Stomach (tissue), 9 donors: ENCODE measurements around the gene BOK. TPM values are rescaled to one million over a fixed set of nuclear protein-coding genes. Genes with fewer than 3 reads are reported as not detected.
A peak's percentile ranks its signal among the peaks of the same experiment; 100 is the strongest.

ENCODE experiments used
- DNase-seq, 2 donors: peaks; one replicate each; pipeline versions ENCODE4 v3.0.0 to v3.0.0-alpha.2; 2013 to 2019
- H3K27ac ChIP-seq, 5 donors: fragments of 200-600 bp in 4 of 5; sonication (generic) in 4 of 5; one replicate each; pipeline ENCODE4 v1.5.1; 2013 to 2019; ENCODE audit warnings: mild to moderate bottlenecking in 1 of 5, moderate library complexity in 1 of 5
- H3K27me3 ChIP-seq, 3 donors: fragments of 200-600 bp; sonication (generic); one replicate each; pipeline ENCODE4 v1.5.1; 2017 to 2019; ENCODE audit warnings: mixed run types in 1 of 3
- H3K36me3 ChIP-seq, 4 donors: fragments of 200-600 bp; sonication (generic); 1 replicate in 3 of 4; 2 replicates in 1 of 4; pipeline ENCODE4 v1.5.1; 2016 to 2019
- H3K4me1 ChIP-seq, 4 donors: fragments of 200-600 bp; sonication (generic); one replicate each; pipeline ENCODE4 v1.5.1; 2016 to 2019
- H3K4me3 ChIP-seq, 4 donors: fragments of 200-600 bp; sonication (generic) in 3 of 4; one replicate each; pipeline ENCODE4 v1.5.1; 2016 to 2019; ENCODE audit warnings: mild to moderate bottlenecking in 1 of 4
- H3K9me3 ChIP-seq, 4 donors: fragments of 200-600 bp; sonication (generic); one replicate each; pipeline ENCODE4 v1.5.1; 2016 to 2019
- CTCF ChIP-seq, 7 experiments: fragments of 450-650 bp in 4 of 7; fragments of 200-600 bp in 3 of 7; sonication (generic) in 3 of 7; IDR thresholded peaks; one replicate each; pipeline ENCODE4 v1.5.1; 2016 to 2019; ENCODE audit warnings: antibody characterized with exemption in 7 of 7, control low read depth in 2 of 7, mild to moderate bottlenecking in 1 of 7
- EP300 ChIP-seq: sonication (generic); formaldehyde crosslinking; IDR thresholded peaks from one replicate; pipeline ENCODE4 v1.6.1; 2017; ENCODE audit warnings: antibody characterized with exemption
- POLR2A ChIP-seq, 4 donors: fragments of 450-650 bp; IDR thresholded peaks; one replicate each; pipeline ENCODE4 v1.6.1; 2016; ENCODE audit warnings: antibody characterized with exemption in 4 of 4, control low read depth in 2 of 4, mild to moderate bottlenecking in 1 of 4, moderate library complexity in 1 of 4
- POLR2AphosphoS5 ChIP-seq, 3 donors: sonication (generic); formaldehyde crosslinking; IDR thresholded peaks; one replicate each; pipeline ENCODE4 v1.6.1; 2016; ENCODE audit warnings: antibody characterized with exemption in 3 of 3
- WGBS, 5 donors: extraction: QIAGEN DNeasy Blood & Tissue Kit in 3 of 5; methylation state at CpG; one replicate each; pipeline versions ENCODE4 v1.1.5 to v1.1.7; 2013 to 2018; 5-methylcytosine and 5-hydroxymethylcytosine counted together
- intact Hi-C: fragments of 100-400 bp; cut with DNase I; formaldehyde crosslinking; loops from one replicate; pipeline ENCODE4 v1.15.1; 2023; ENCODE audit warnings: low total_unique reads
- polyA plus RNA-seq, 3 donors: library from polyadenylated mRNA; stranded (reverse); fragments of 200-250 nt; gene quantifications; one replicate each; pipeline ENCODE4 v1.2.3, GENCODE V29; 2013
- total RNA-seq, 5 donors: library from RNA; depleted of rRNA; stranded (reverse); fragments of >200 nt; gene quantifications; one replicate each; pipeline versions ENCODE4 v1.1.0 to v1.2.3, GENCODE V29; 2014 to 2016
- donor health status: healthy with polysubstance abuse.
- donor health status: Bipolar disorder and iron deficiency.
- donor health status: healthy.

The BOK gene
- total and polyA plus RNA-seq, 8 donors: 13.0 to 112 (median 36.1) TPM

GRCh38 chr2:241616168-241617125, 57.9 kb downstream of the BOK start:
- TF ChIP-seq CTCF (IDR thresholded peaks at IDR 0.05): no peak
- peak in 1 of 2 donors; percentile 35 for DNase-seq
- WGBS, 5 donors: 69 to 84% (median 76%) methylated on average over 30 of the region's 30 CpGs
- H3K4me1 ChIP-seq: peaks cover 13 to 46% (median 36%) of the 10 kb centered on the region in 4 donors
- H3K9me3 ChIP-seq: no peaks in the 10 kb centered on the region
- intact Hi-C loops: no loop called here
- peaks cover 0 to 9% (median 3%) of the 10 kb centered on the region in 4 donors for H3K36me3 ChIP-seq
- H3K4me3 ChIP-seq: peak overlapping the region; percentile 26 to 50 (median 38)
- peak overlapping the region; percentile 35 to 72 (median 55) for H3K27ac ChIP-seq
- H3K27me3 ChIP-seq: no peaks in the 10 kb centered on the region

GRCh38 chr2:241617431-241618154, 59.0 kb downstream of the BOK start:
- Histone ChIP-seq H3K4me1 (peaks cover 13 to 42% (median 30%) of the 10 kb centered on the region in 4 donors), H3K36me3 (peaks cover 0 to 9% (median 1%) of the 10 kb centered on the region in 4 donors), H3K27me3 (no peaks in the 10 kb centered on the region), H3K4me3 (peak overlapping the region; percentile 26 to 50 (median 38)), H3K9me3 (no peaks in the 10 kb centered on the region), H3K27ac (peak overlapping the region in 4 of 5 donors; percentile 35 to 72 (median 58))
- TF ChIP-seq EP300 (no peak), POLR2AphosphoS5 (IDR thresholded peaks at IDR 0.05) (peak; percentile 14 to 48 (median 48))
- intact Hi-C loops: no loop called here
- WGBS, 5 donors: 43 to 58% (median 46%) methylated on average over 15 of the region's 15 CpGs
- peak in 1 of 2 donors; percentile 80 for DNase-seq

- TF ChIP-seq POLR2A (IDR thresholded peaks at IDR 0.05) (no peak), POLR2AphosphoS5 (IDR thresholded peaks at IDR 0.05) (no peak), CTCF (IDR thresholded peaks at IDR 0.05) (no peak), EP300 (no peak)
- Histone ChIP-seq H3K4me1 (peaks cover 13 to 37% (median 29%) of the 10 kb centered on the region in 4 donors), H3K27me3 (no peaks in the 10 kb centered on the region), H3K36me3 (peaks cover 0 to 12% (median 0%) of the 10 kb centered on the region in 4 donors), H3K27ac (peak overlapping the region in 3 of 5 donors; percentile 15 to 72 (median 71)), H3K4me3 (no peak overlapping the region), H3K9me3 (no peaks in the 10 kb centered on the region)
- no peak for DNase-seq
- WGBS, 5 donors: 80 to 90% (median 86%) methylated on average over 5 of the region's 5 CpGs
- intact Hi-C loops: no loop called here
Measured at GRCh38 chr2:241618296-241618805, 59.8 kb downstream of the BOK start.

GRCh38 chr2:241618829-241619228, 60.3 kb downstream of the BOK start:
- WGBS, 5 donors: 86 to 90% (median 88%) methylated on average over 9 to 11 of the region's 11 CpGs
- Histone ChIP-seq H3K4me3 (no peak overlapping the region), H3K36me3 (peaks cover 0 to 13% (median 0%) of the 10 kb centered on the region in 4 donors), H3K27ac (peak overlapping the region in 1 of 5 donors; percentile 15), H3K4me1 (peaks cover 13 to 35% (median 29%) of the 10 kb centered on the region in 4 donors), H3K27me3 (no peaks in the 10 kb centered on the region), H3K9me3 (no peaks in the 10 kb centered on the region)
- DNase-seq: no peak
- intact Hi-C loops: no loop called here
- TF ChIP-seq POLR2AphosphoS5 (IDR thresholded peaks at IDR 0.05) (no peak), CTCF (IDR thresholded peaks at IDR 0.05) (no peak), POLR2A (IDR thresholded peaks at IDR 0.05) (no peak), EP300 (no peak)
